ENCODE results near the gene ATP9B.

ATP9B gene

DNA sequence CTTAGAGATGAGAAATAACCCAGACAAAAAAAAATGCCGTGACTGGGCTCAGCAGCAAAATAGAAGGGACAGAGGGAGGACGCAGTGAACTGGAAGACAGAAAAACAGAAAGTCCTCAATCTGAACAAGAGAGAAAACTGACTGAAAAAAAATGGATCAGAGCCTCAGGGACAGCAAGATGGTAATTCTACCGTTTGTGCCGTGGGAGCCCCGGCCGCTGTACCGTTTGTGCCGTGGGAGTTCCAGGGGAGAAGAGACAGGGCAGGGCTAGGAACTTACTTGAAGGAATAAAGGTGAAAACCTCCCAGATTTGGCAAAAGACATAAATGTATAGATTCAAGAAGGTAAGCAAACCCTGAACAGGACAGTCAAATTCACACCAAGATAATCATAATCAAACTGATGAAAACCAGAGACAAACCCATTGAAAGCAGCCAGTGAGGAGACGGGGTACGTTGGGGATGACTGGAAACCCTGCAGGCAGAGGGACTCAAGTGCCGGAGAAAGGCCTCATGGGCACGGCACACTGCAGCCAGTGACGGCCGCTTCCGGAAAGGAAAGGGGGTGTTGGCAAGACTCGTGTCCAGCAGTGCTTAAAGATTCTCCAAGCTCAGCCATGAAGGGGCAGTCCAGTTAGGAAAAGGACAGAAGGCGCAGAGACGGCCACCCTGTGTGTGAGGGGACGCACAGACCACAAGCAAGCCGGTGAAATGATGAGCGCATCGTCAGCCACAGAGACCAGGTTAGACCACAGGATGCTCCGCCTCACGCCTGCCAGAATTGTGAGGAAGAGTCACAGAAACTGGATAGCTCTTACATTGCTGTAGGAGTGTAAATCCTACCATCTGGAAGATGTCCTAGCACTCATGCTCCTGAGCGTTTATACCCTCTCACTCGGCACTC lies 286.5 kb downstream of the ATP9B start:
- Histone ChIP-seq H3K4me3 (ENCODE audit: low read length in 2 of 2) (no peak overlapping the region), H3K27me3 (ENCODE audit: control insufficient read depth in 2 of 2, insufficient read depth in 2 of 2, low read length in 2 of 2) (no peaks in the 10 kb centered on the region), H3K36me3 (ENCODE audit: control insufficient read depth in 2 of 2, insufficient read depth in 2 of 2, low read length in 2 of 2) (peaks cover 14 to 21% of the 10 kb centered on the region in 2 donors), H3K9ac (ENCODE audit: low read depth in 1 of 2, low read length in 2 of 2) (no peak overlapping the region), H3K27ac (ENCODE audit: low read depth in 2 of 2, low read length in 2 of 2) (no peak overlapping the region), H3K4me1 (ENCODE audit: control insufficient read depth in 2 of 2, insufficient read depth in 2 of 2, low read length in 2 of 2) (no peaks in the 10 kb centered on the region), H3K9me3 (ENCODE audit: control insufficient read depth in 2 of 2, low read length in 2 of 2) (no peaks in the 10 kb centered on the region)

DNA sequence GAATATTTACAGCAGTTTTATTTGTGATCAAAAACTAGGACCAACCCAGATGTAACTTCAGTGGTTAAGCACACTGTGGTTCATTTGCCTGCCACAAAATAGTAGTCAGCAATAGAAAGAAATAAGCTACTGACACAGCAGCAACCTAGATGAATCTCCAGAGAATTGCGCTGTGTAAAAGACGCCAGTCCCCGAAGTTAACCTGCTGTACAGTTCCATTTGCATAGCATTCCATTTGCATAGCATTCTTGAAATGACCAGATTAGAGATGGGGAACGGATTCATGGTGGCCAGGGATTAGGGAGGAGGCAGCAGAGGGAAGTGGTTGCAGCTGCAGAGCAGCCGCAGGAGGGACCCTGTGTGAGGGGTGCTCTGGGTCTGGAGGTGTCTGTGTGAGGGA lies 287.2 kb downstream of the ATP9B start:
- Histone ChIP-seq H3K36me3 (ENCODE audit: control insufficient read depth in 2 of 2, insufficient read depth in 2 of 2, low read length in 2 of 2) (peaks cover 18 to 26% of the 10 kb centered on the region in 2 donors), H3K9me3 (ENCODE audit: control insufficient read depth in 2 of 2, low read length in 2 of 2) (no peaks in the 10 kb centered on the region), H3K9ac (ENCODE audit: low read depth in 1 of 2, low read length in 2 of 2) (no peak overlapping the region), H3K4me3 (ENCODE audit: low read length in 2 of 2) (no peak overlapping the region), H3K4me1 (ENCODE audit: control insufficient read depth in 2 of 2, insufficient read depth in 2 of 2, low read length in 2 of 2) (no peaks in the 10 kb centered on the region), H3K27me3 (ENCODE audit: control insufficient read depth in 2 of 2, insufficient read depth in 2 of 2, low read length in 2 of 2) (no peaks in the 10 kb centered on the region), H3K27ac (ENCODE audit: low read depth in 2 of 2, low read length in 2 of 2) (no peak overlapping the region)

DNA sequence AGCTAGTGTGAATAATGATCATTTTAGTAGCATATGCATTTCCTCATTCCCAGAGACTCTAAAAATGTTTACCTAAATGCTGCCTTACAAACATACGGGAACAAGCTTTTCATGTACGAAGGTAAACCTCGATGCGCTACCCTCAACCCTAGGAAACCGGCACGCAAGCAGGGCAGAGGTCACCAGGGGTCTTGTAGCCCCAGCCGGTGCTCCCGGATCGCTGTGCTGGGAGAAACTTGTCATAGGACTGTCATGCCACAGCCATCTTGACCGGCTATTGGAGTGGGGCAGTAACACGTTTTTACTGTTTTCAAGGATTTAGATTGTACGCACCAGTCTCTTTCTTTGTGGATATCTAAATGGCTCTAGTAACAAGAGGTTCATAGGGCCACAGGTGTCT lies 291.7 kb downstream of the ATP9B start:
- Histone ChIP-seq H3K4me1 (ENCODE audit: control insufficient read depth in 2 of 2, insufficient read depth in 2 of 2, low read length in 2 of 2) (no peaks in the 10 kb centered on the region), H3K36me3 (ENCODE audit: control insufficient read depth in 2 of 2, insufficient read depth in 2 of 2, low read length in 2 of 2) (peaks cover 24 to 44% of the 10 kb centered on the region in 2 donors), H3K27me3 (ENCODE audit: control insufficient read depth in 2 of 2, insufficient read depth in 2 of 2, low read length in 2 of 2) (no peaks in the 10 kb centered on the region), H3K4me3 (ENCODE audit: low read length in 2 of 2) (no peak overlapping the region), H3K9ac (ENCODE audit: low read depth in 1 of 2, low read length in 2 of 2) (no peak overlapping the region), H3K27ac (ENCODE audit: low read depth in 2 of 2, low read length in 2 of 2) (no peak overlapping the region), H3K9me3 (ENCODE audit: control insufficient read depth in 2 of 2, low read length in 2 of 2) (no peaks in the 10 kb centered on the region)

DNA sequence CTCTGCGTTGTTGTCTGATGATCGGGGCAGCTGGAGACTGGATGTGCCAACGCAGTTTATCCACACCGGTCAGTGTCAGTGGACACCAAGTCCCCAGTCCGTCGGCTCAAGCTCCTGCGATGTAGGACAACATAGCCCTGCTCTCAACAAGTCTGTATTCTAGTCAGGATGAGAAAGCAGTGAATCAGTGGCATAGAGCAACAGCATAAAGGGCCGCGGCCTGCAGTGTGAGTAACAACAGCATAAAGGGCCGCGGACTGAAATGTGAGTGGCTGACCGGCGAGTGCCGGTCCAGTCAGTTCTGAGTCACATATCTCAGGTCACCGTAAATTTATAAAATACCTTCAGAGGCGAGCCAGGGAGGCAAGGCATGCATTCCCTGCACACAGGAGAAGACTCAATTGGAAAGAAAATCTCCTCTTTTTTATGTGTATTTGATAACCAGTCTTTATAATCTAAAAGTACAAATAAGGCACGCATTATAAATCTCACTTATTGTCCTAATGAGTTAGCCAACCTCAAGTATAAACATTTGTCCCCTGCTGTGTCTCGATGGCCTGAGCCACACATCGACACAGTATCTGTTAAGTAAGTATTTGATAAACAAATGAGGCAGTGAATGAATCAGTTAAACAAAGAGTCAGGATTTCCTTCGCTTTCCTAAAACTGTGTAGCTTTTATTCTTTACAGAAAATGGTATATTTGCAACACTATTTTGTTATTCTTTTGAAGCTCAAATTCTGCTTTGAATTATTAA lies 292.8 kb downstream of the ATP9B start:
- Histone ChIP-seq H3K36me3 (ENCODE audit: control insufficient read depth in 2 of 2, insufficient read depth in 2 of 2, low read length in 2 of 2) (peaks cover 24 to 44% of the 10 kb centered on the region in 2 donors), H3K27ac (ENCODE audit: low read depth in 2 of 2, low read length in 2 of 2) (no peak overlapping the region), H3K4me1 (ENCODE audit: control insufficient read depth in 2 of 2, insufficient read depth in 2 of 2, low read length in 2 of 2) (no peaks in the 10 kb centered on the region), H3K27me3 (ENCODE audit: control insufficient read depth in 2 of 2, insufficient read depth in 2 of 2, low read length in 2 of 2) (no peaks in the 10 kb centered on the region), H3K4me3 (ENCODE audit: low read length in 2 of 2) (no peak overlapping the region), H3K9ac (ENCODE audit: low read depth in 1 of 2, low read length in 2 of 2) (no peak overlapping the region), H3K9me3 (ENCODE audit: control insufficient read depth in 2 of 2, low read length in 2 of 2) (no peaks in the 10 kb centered on the region)

DNA sequence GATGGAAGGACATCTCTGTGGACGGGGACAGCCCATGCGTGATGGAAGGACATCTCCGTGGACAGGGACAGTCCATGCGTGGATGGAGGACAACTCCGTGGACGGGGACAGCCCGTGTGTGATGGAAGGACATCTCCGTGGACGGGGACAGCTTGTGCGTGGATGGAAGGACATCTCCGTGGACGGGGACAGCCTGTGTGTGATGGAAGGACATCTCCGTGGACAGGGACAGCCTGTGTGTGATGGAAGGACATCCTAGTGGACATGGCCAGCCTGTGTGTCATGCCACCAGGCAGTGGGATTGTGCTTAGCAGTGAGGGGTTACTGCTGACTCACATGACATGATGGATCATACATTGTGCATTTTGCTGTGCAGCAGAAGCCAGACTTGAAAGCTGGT lies 296.5 kb downstream of the ATP9B start:
- no peaks in the 10 kb centered on the region for H3K27me3 ChIP-seq (ENCODE audit: control insufficient read depth in 2 of 2, insufficient read depth in 2 of 2, low read length in 2 of 2)
- H3K27ac ChIP-seq (ENCODE audit: low read depth in 2 of 2, low read length in 2 of 2) = no peak overlapping the region
- H3K4me3 ChIP-seq (ENCODE audit: low read length in 2 of 2) = no peak overlapping the region
- H3K9me3 ChIP-seq (ENCODE audit: control insufficient read depth in 2 of 2, low read length in 2 of 2) = no peaks in the 10 kb centered on the region
- no peaks in the 10 kb centered on the region for H3K4me1 ChIP-seq (ENCODE audit: control insufficient read depth in 2 of 2, insufficient read depth in 2 of 2, low read length in 2 of 2)
- H3K36me3 ChIP-seq (ENCODE audit: control insufficient read depth in 2 of 2, insufficient read depth in 2 of 2, low read length in 2 of 2) = peaks cover 23 to 26% of the 10 kb centered on the region in 2 donors
- H3K9ac ChIP-seq (ENCODE audit: low read depth in 1 of 2, low read length in 2 of 2) = no peak overlapping the region

DNA sequence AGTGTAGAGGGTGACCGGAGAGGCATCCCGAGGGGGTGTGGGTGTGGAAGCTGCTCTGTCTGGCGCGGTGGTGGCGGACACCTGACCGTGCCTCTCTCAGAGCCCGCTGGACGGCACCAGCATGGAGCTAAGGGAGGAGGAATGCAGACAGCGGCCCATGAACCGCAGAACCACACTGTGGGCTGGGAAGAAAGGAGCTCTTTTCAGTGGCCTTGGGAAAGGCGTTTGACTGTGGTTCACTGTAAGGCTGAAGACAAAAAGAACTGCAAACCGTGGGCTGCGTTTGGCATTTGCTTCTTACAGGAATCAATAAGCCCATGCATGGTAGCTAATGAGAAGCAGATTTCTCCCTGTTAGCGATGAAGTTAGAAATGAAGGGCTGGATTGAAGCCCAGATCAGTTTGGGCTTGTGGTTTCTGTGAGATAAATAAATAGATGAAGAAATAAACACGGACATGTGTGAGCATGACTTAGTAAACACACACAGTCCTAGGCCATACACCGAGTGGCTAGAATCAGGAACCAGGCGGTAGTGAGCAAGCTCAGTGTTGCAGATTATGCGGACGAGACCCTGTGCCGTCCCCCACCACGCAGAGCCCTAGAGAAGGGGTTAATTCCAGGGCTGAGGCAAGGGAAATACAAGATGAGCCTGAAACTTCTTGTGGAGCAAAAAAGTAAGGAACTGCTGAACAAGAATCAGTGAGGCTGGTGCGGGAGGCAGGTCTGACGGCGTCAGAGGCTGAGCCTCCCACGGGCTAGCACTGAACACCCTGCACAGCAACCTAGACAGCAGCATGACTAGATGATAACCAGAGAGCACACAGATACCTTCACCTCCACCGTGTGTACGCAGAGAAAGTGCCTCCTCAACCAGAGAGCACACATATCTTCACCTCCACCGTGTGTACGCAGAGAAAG lies 297.2 kb downstream of the ATP9B start:
- H3K4me3 ChIP-seq (ENCODE audit: low read length in 2 of 2) = no peak overlapping the region
- H3K36me3 ChIP-seq (ENCODE audit: control insufficient read depth in 2 of 2, insufficient read depth in 2 of 2, low read length in 2 of 2) = peaks cover 17 to 21% of the 10 kb centered on the region in 2 donors
- no peaks in the 10 kb centered on the region for H3K27me3 ChIP-seq (ENCODE audit: control insufficient read depth in 2 of 2, insufficient read depth in 2 of 2, low read length in 2 of 2)
- H3K9ac ChIP-seq (ENCODE audit: low read depth in 1 of 2, low read length in 2 of 2) = no peak overlapping the region
- no peaks in the 10 kb centered on the region for H3K9me3 ChIP-seq (ENCODE audit: control insufficient read depth in 2 of 2, low read length in 2 of 2)
- H3K4me1 ChIP-seq (ENCODE audit: control insufficient read depth in 2 of 2, insufficient read depth in 2 of 2, low read length in 2 of 2) = no peaks in the 10 kb centered on the region
- no peak overlapping the region for H3K27ac ChIP-seq (ENCODE audit: low read depth in 2 of 2, low read length in 2 of 2)

DNA sequence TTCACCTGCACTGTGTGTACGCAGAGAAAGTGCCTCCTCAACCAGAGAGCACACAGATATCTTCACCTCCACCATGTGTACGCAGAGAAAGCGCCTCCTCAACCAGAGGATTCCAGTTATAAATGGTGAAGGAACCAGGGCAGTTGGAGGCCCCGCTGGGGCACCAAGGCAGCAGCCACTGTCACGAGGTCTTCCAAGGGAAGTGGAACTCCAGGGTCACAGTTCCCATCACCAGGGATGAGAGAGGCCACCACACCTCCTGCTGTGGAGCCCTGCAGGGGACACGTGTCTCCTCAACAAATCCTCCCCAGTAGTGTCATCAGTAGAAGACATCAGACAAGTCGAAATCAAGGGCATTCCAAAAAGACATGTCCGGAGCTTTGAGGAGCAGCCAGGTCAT lies 298.3 kb downstream of the ATP9B start:
- Histone ChIP-seq H3K9me3 (ENCODE audit: control insufficient read depth in 2 of 2, low read length in 2 of 2) (no peaks in the 10 kb centered on the region), H3K27me3 (ENCODE audit: control insufficient read depth in 2 of 2, insufficient read depth in 2 of 2, low read length in 2 of 2) (no peaks in the 10 kb centered on the region), H3K27ac (ENCODE audit: low read depth in 2 of 2, low read length in 2 of 2) (no peak overlapping the region), H3K9ac (ENCODE audit: low read depth in 1 of 2, low read length in 2 of 2) (no peak overlapping the region), H3K4me3 (ENCODE audit: low read length in 2 of 2) (no peak overlapping the region), H3K4me1 (ENCODE audit: control insufficient read depth in 2 of 2, insufficient read depth in 2 of 2, low read length in 2 of 2) (no peaks in the 10 kb centered on the region), H3K36me3 (ENCODE audit: control insufficient read depth in 2 of 2, insufficient read depth in 2 of 2, low read length in 2 of 2) (peaks cover 14 to 16% of the 10 kb centered on the region in 2 donors)

DNA sequence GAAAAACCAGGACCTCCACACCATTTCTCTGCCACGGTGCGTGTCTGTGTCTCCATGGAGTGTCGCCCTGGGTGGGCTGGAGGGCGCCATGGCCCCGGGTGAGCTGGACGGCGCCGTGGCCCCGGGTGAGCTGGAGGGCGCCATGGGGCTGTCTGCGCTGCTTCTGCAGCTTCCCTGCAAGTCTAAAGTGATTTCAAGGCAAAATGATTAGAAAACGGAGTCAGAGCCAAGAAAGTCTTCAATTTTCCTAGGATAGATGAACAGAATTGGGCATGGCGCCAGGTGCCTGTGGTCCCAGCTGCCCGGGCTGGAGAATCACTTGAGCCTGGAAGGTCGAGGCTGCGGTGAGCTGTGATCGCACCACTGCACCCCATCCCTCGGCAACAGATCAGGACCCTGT lies 298.8 kb downstream of the ATP9B start:
- H3K36me3 ChIP-seq (ENCODE audit: control insufficient read depth in 2 of 2, insufficient read depth in 2 of 2, low read length in 2 of 2) = peaks cover 14 to 16% of the 10 kb centered on the region in 2 donors
- H3K27ac ChIP-seq (ENCODE audit: low read depth in 2 of 2, low read length in 2 of 2) = no peak overlapping the region
- no peaks in the 10 kb centered on the region for H3K9me3 ChIP-seq (ENCODE audit: control insufficient read depth in 2 of 2, low read length in 2 of 2)
- no peaks in the 10 kb centered on the region for H3K4me1 ChIP-seq (ENCODE audit: control insufficient read depth in 2 of 2, insufficient read depth in 2 of 2, low read length in 2 of 2)
- no peak overlapping the region for H3K4me3 ChIP-seq (ENCODE audit: low read length in 2 of 2)
- no peak overlapping the region for H3K9ac ChIP-seq (ENCODE audit: low read depth in 1 of 2, low read length in 2 of 2)
- no peaks in the 10 kb centered on the region for H3K27me3 ChIP-seq (ENCODE audit: control insufficient read depth in 2 of 2, insufficient read depth in 2 of 2, low read length in 2 of 2)

DNA sequence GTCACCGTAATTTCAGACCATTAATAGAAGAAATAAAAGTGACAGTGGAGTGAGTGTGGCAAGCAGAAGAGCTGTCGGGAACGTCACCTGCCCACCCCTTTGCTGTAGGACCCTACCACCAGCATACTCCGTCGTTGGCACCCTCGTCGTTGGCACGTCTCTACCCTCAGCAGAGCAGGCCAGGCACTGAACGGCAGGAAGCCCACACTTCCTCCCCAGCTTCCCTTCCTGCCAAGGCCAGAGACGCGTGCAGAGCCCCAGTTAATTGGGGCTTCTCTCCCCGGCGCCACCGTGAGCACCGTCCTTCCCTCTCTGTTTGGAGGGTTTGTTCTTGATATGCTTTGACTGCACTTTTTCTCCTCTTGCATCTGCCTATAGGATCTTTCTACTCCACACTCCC lies 299.5 kb downstream of the ATP9B start:
- Histone ChIP-seq H3K27ac (ENCODE audit: low read depth in 2 of 2, low read length in 2 of 2) (no peak overlapping the region), H3K9me3 (ENCODE audit: control insufficient read depth in 2 of 2, low read length in 2 of 2) (no peaks in the 10 kb centered on the region), H3K36me3 (ENCODE audit: control insufficient read depth in 2 of 2, insufficient read depth in 2 of 2, low read length in 2 of 2) (peaks cover 8 to 12% of the 10 kb centered on the region in 2 donors), H3K4me1 (ENCODE audit: control insufficient read depth in 2 of 2, insufficient read depth in 2 of 2, low read length in 2 of 2) (no peaks in the 10 kb centered on the region), H3K9ac (ENCODE audit: low read depth in 1 of 2, low read length in 2 of 2) (no peak overlapping the region), H3K27me3 (ENCODE audit: control insufficient read depth in 2 of 2, insufficient read depth in 2 of 2, low read length in 2 of 2) (no peaks in the 10 kb centered on the region), H3K4me3 (ENCODE audit: low read length in 2 of 2) (no peak overlapping the region)

All from mucosa of rectum (tissue), 2 donors.